GM10248 (cell line): ENCODE measurements around the gene PDE1A.

Experiments
- CTCF ChIA-PET: fragments of 300-600 bp; sonication (Branson Sonifier 250); formaldehyde crosslinking; extraction: SDS; loops from one replicate; lab custom pipeline; 2021; ENCODE audit warnings: antibody characterized with exemption; lab: Yijun Ruan, JAX
- POLR2A ChIA-PET: fragments of 350-650 bp; sonication (Branson Sonifier 250); formaldehyde crosslinking; extraction: SDS; loops from one replicate; lab custom pipeline; 2020; ENCODE audit warnings: antibody characterized with exemption; lab: Yijun Ruan, JAX
- DNase-seq: peaks from one replicate; pipeline ENCODE4 v3.0.0; 2012; ENCODE audit errors: extremely low spot score
- TF ChIP-seq, protein P1 (sequence below): IDR thresholded peaks from 2 replicates; pipeline ENCODE4 v1.5.1; 2012; ENCODE audit warnings: mild to moderate bottlenecking, low read depth; ENCODE audit errors: extremely low read depth, missing control alignments, control extremely low read depth

The PDE1A gene

DNA sequence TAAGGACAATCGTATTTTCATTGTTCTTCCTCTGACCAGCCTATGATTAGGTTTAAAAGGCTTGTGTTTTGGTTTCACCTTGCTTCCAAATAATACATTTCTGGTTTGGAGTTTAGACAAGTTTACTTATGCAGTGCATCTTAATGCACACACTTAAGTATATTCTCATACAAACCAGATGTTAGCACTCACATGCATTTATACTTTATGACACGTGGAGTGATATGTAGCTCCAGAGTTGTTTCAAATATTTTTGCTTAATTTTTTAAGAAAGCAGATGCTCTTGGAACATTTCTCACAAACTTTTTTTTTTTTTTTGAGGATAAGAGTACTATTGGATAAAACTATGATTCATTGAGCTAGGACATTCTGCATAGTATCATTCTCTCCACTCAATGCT is 109.9 kb downstream of the PDE1A start:
- ChIA-PET CTCF (no interaction called here), POLR2A (no interaction called here)
- TF ChIP-seq, protein P1, sequence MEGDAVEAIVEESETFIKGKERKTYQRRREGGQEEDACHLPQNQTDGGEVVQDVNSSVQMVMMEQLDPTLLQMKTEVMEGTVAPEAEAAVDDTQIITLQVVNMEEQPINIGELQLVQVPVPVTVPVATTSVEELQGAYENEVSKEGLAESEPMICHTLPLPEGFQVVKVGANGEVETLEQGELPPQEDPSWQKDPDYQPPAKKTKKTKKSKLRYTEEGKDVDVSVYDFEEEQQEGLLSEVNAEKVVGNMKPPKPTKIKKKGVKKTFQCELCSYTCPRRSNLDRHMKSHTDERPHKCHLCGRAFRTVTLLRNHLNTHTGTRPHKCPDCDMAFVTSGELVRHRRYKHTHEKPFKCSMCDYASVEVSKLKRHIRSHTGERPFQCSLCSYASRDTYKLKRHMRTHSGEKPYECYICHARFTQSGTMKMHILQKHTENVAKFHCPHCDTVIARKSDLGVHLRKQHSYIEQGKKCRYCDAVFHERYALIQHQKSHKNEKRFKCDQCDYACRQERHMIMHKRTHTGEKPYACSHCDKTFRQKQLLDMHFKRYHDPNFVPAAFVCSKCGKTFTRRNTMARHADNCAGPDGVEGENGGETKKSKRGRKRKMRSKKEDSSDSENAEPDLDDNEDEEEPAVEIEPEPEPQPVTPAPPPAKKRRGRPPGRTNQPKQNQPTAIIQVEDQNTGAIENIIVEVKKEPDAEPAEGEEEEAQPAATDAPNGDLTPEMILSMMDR = no peak
- DNase-seq = no peak

DNA sequence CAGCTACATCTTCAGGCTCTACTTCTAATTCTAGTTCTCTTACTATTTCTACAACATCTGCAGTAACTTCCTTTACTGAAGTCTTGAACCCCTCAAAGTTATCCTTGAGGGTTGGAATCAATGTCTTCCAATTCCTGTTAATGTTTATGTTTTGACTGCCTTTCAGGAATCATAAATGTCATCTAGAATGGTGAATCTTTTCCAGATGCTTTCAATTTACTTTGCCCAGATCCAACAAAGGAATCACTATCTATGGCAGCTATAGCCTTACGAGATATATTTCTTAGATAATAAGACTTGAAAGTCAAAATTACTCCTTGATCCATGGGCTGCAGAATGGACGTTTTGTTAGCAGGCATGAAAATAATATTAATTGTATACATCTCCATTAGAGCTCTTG is 123.9 kb downstream of the PDE1A start:
- no peak for DNase-seq
- TF ChIP-seq, protein P1 = no peak
- ChIA-PET CTCF (interaction anchor here (1.2 kb wide), 1 partner anchor 18 kb away, joined by 3 read pairs; no protein-coding TSS in a partner anchor), POLR2A (no interaction called here)

DNA sequence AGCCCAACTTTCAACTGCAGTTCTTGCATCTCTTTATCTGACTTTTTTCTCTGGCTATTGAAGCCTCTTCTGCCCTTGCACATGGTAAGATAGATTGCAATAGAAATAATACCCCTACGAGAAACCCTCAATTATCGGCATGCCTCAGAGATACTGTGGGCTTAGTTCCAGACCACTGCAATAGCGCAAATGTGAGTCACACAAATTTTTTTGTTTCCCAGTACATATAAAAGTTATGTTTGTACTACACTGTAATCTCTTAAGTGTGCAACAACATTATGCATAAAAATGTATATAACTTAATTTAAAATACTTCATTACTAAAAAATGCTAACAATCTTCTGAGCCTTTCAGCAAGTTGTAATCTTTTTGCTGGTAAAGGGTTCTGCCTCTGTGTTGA is 124.7 kb downstream of the PDE1A start:
- no peak for DNase-seq
- TF ChIP-seq, protein P1 = no peak
- POLR2A ChIA-PET = no interaction called here
- CTCF ChIA-PET = interaction anchor here (1.2 kb wide), 1 partner anchor 18 kb away, joined by 3 read pairs; no protein-coding TSS in a partner anchor

DNA sequence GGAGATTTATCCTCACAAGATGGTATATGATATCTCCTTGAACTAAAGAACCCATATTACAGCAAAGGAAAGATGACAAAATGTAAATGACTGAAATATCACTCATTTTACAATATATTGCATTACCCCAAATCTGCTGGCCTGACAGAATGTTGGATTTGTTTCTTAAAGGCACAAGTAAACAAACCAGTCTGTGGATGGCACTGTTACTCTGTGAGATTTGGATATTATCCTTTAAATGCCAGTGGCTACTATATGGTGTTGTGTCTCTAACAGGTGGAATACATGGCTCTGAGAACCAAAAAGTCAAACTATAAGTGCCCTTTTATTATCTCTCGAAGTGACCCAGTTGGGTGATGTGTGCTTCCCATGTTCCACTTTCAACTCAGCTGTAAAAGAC is 125.7 kb downstream of the PDE1A start:
- DNase-seq = no peak
- TF ChIP-seq, protein P1 = no peak
- ChIA-PET POLR2A (no interaction called here), CTCF (no interaction called here)

DNA sequence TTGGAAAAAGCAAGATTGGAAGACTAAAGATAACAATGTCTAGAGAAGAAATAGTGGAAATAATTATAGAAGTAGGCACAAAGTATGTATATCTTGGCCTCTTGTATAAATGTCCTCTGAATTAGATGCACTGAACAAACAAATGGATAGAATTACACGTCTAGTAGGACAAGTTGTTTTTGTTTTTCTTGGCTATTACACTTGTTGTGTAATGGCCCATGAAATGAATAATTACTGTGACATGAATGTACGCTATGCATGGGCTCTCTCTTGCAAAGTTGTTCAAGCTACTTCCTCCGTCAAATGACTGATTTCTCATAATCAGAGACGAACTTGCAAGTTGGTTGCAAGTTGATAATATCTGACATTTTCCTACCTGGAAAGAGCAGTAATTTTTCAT is 126.2 kb downstream of the PDE1A start:
- ChIA-PET POLR2A (no interaction called here), CTCF (no interaction called here)
- TF ChIP-seq, protein P1 = no peak
- no peak for DNase-seq

DNA sequence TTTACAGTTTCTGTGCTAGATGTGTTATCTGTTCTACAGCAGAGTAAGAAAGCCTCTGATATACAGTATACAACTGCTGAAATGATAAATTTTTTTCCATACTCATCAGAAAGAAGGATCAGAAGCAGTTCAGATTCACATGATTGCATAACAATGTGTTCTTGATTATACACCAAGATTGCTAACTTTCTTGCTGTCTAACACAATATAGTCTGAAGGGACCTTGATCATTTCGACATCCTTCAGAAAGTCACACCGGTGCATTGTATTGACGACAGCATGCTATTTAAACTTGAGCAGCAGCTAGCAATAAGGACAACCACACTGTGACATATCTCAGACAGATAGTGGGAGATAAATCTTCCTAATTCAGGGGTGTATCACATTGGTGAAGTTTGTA is 127.2 kb downstream of the PDE1A start:
- ChIA-PET POLR2A (no interaction called here), CTCF (no interaction called here)
- no peak for DNase-seq
- TF ChIP-seq, protein P1 = no peak
